Measurements from ENCODE around the gene NHLRC4.
A peak's percentile ranks its signal among the peaks of the same experiment; 100 is the strongest.

NHLRC4 gene

GRCh38 chr16:525123-525519, 41.7 kb upstream of the NHLRC4 start:
- WGBS, 2 experiments (ENCODE audit: insufficient coverage in 2 of 2) = 97 to 98% methylated on average over 8 of the region's 8 CpGs
- no peaks in the 10 kb centered on the region for H3K9me3 ChIP-seq (ENCODE audit: control insufficient read depth, low read length)
- no peak overlapping the region for H3K27ac ChIP-seq (ENCODE audit: low read depth, low read length, severe bottlenecking)
- H3K4me1 ChIP-seq (ENCODE audit: control insufficient read depth, insufficient read depth, low read length, poor library complexity, severe bottlenecking) = peaks cover 15% of the 10 kb centered on the region
- H3K4me3 ChIP-seq (ENCODE audit: extremely low read depth, insufficient read depth, low read length, poor library complexity, severe bottlenecking) = no peak overlapping the region
- peaks cover 28% of the 10 kb centered on the region for H3K36me3 ChIP-seq (ENCODE audit: control insufficient read depth, insufficient read depth, low read length)

GRCh38 chr16:525520-526180, 41.2 kb upstream of the NHLRC4 start:
- Histone ChIP-seq H3K4me1 (ENCODE audit: control insufficient read depth, insufficient read depth, low read length, poor library complexity, severe bottlenecking) (peaks cover 15% of the 10 kb centered on the region), H3K36me3 (ENCODE audit: control insufficient read depth, insufficient read depth, low read length) (peaks cover 31% of the 10 kb centered on the region), H3K9me3 (ENCODE audit: control insufficient read depth, low read length) (no peaks in the 10 kb centered on the region), H3K4me3 (ENCODE audit: extremely low read depth, insufficient read depth, low read length, poor library complexity, severe bottlenecking) (peak overlapping the region; percentile 76), H3K27ac (ENCODE audit: low read depth, low read length, severe bottlenecking) (peak overlapping the region; percentile 79)
- 85 to 90% methylated on average over 12 to 13 of the region's 13 CpGs for WGBS, 2 experiments (ENCODE audit: insufficient coverage in 2 of 2)

- Histone ChIP-seq H3K4me1 (ENCODE audit: control insufficient read depth, insufficient read depth, low read length, poor library complexity, severe bottlenecking) (peaks cover 15% of the 10 kb centered on the region), H3K9me3 (ENCODE audit: control insufficient read depth, low read length) (no peaks in the 10 kb centered on the region), H3K36me3 (ENCODE audit: control insufficient read depth, insufficient read depth, low read length) (peaks cover 27% of the 10 kb centered on the region), H3K4me3 (ENCODE audit: extremely low read depth, insufficient read depth, low read length, poor library complexity, severe bottlenecking) (peak overlapping the region; percentile 76), H3K27ac (ENCODE audit: low read depth, low read length, severe bottlenecking) (peak overlapping the region; percentile 93)
- WGBS, 2 experiments (ENCODE audit: insufficient coverage in 2 of 2) = 23 to 26% methylated on average over 23 to 26 of the region's 26 CpGs
These were observed 40.4 kb upstream of the NHLRC4 start for GRCh38 chr16:526181-527014.

- WGBS, 2 experiments (ENCODE audit: insufficient coverage in 2 of 2) = 1% methylated on average over 96 to 118 of the region's 129 CpGs
- H3K4me1 ChIP-seq (ENCODE audit: control insufficient read depth, insufficient read depth, low read length, poor library complexity, severe bottlenecking) = peaks cover 15% of the 10 kb centered on the region
- peak within 1 kb of the TSS; percentile 76 for H3K4me3 ChIP-seq (ENCODE audit: extremely low read depth, insufficient read depth, low read length, poor library complexity, severe bottlenecking)
- peaks cover 22% of the 10 kb centered on the region for H3K36me3 ChIP-seq (ENCODE audit: control insufficient read depth, insufficient read depth, low read length)
- H3K9me3 ChIP-seq (ENCODE audit: control insufficient read depth, low read length) = no peaks in the 10 kb centered on the region
- peak within 1 kb of the TSS; percentile 93 for H3K27ac ChIP-seq (ENCODE audit: low read depth, low read length, severe bottlenecking)
These were observed 39.5 kb upstream of the NHLRC4 start, which contains the start of gene CAPN15 for GRCh38 chr16:527015-527903. Gene CAPN15, plus strand, starts transcription at chr16:527712. Its CDS starts 19,127 bp downstream, at chr16:546839.

GRCh38 chr16:528111-529011, 38.4 kb upstream of the NHLRC4 start:
- peaks cover 16% of the 10 kb centered on the region for H3K4me1 ChIP-seq (ENCODE audit: control insufficient read depth, insufficient read depth, low read length, poor library complexity, severe bottlenecking)
- no peak overlapping the region for H3K27ac ChIP-seq (ENCODE audit: low read depth, low read length, severe bottlenecking)
- H3K4me3 ChIP-seq (ENCODE audit: extremely low read depth, insufficient read depth, low read length, poor library complexity, severe bottlenecking) = peak overlapping the region; percentile 63
- WGBS, 2 experiments (ENCODE audit: insufficient coverage in 2 of 2) = 8 to 11% methylated on average over 44 to 55 of the region's 55 CpGs
- no peaks in the 10 kb centered on the region for H3K9me3 ChIP-seq (ENCODE audit: control insufficient read depth, low read length)
- peaks cover 17% of the 10 kb centered on the region for H3K36me3 ChIP-seq (ENCODE audit: control insufficient read depth, insufficient read depth, low read length)

GRCh38 chr16:529012-529575, 37.7 kb upstream of the NHLRC4 start:
- H3K36me3 ChIP-seq (ENCODE audit: control insufficient read depth, insufficient read depth, low read length) = peaks cover 16% of the 10 kb centered on the region
- H3K9me3 ChIP-seq (ENCODE audit: control insufficient read depth, low read length) = no peaks in the 10 kb centered on the region
- 80 to 86% methylated on average over 12 of the region's 12 CpGs for WGBS, 2 experiments (ENCODE audit: insufficient coverage in 2 of 2)
- peaks cover 22% of the 10 kb centered on the region for H3K4me1 ChIP-seq (ENCODE audit: control insufficient read depth, insufficient read depth, low read length, poor library complexity, severe bottlenecking)
- H3K27ac ChIP-seq (ENCODE audit: low read depth, low read length, severe bottlenecking) = no peak overlapping the region
- H3K4me3 ChIP-seq (ENCODE audit: extremely low read depth, insufficient read depth, low read length, poor library complexity, severe bottlenecking) = peak overlapping the region; percentile 63

GRCh38 chr16:530111-530817, 36.5 kb upstream of the NHLRC4 start:
- WGBS, 2 experiments (ENCODE audit: insufficient coverage in 2 of 2) = 93 to 95% methylated on average over 18 to 20 of the region's 23 CpGs
- Histone ChIP-seq H3K4me1 (ENCODE audit: control insufficient read depth, insufficient read depth, low read length, poor library complexity, severe bottlenecking) (peaks cover 26% of the 10 kb centered on the region), H3K4me3 (ENCODE audit: extremely low read depth, insufficient read depth, low read length, poor library complexity, severe bottlenecking) (no peak overlapping the region)

GRCh38 chr16:531494-532125, 35.2 kb upstream of the NHLRC4 start:
- Histone ChIP-seq H3K27ac (ENCODE audit: low read depth, low read length, severe bottlenecking) (no peak overlapping the region), H3K36me3 (ENCODE audit: control insufficient read depth, insufficient read depth, low read length) (peaks cover 19% of the 10 kb centered on the region), H3K4me1 (ENCODE audit: control insufficient read depth, insufficient read depth, low read length, poor library complexity, severe bottlenecking) (peaks cover 16% of the 10 kb centered on the region), H3K4me3 (ENCODE audit: extremely low read depth, insufficient read depth, low read length, poor library complexity, severe bottlenecking) (no peak overlapping the region), H3K9me3 (ENCODE audit: control insufficient read depth, low read length) (no peaks in the 10 kb centered on the region)
- WGBS, 2 experiments (ENCODE audit: insufficient coverage in 2 of 2) = 91 to 95% methylated on average over 11 to 12 of the region's 16 CpGs

More at GRCh38 chr16:530111-530817, 36.5 kb upstream of the NHLRC4 start:
- H3K36me3 ChIP-seq (ENCODE audit: control insufficient read depth, insufficient read depth, low read length) = peaks cover 14% of the 10 kb centered on the region
- H3K27ac ChIP-seq (ENCODE audit: low read depth, low read length, severe bottlenecking) = no peak overlapping the region
- no peaks in the 10 kb centered on the region for H3K9me3 ChIP-seq (ENCODE audit: control insufficient read depth, low read length)

Measured in mesodermal cell (in vitro differentiated cells).